ENCODE measurements around the gene CD200R1. TPM values are rescaled to one million over a fixed set of nuclear protein-coding genes. Genes with fewer than 3 reads are reported as not detected.

Gene CD200R1, protein sequence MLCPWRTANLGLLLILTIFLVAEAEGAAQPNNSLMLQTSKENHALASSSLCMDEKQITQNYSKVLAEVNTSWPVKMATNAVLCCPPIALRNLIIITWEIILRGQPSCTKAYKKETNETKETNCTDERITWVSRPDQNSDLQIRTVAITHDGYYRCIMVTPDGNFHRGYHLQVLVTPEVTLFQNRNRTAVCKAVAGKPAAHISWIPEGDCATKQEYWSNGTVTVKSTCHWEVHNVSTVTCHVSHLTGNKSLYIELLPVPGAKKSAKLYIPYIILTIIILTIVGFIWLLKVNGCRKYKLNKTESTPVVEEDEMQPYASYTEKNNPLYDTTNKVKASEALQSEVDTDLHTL
- polyA plus RNA-seq (ENCODE audit: low read depth in 6 of 6): 1 to 10 TPM in 3 of 6 donors, under 1 TPM in 2, not detected in 1; 0.52 to 3.8 (median 1.9) TPM

DNA sequence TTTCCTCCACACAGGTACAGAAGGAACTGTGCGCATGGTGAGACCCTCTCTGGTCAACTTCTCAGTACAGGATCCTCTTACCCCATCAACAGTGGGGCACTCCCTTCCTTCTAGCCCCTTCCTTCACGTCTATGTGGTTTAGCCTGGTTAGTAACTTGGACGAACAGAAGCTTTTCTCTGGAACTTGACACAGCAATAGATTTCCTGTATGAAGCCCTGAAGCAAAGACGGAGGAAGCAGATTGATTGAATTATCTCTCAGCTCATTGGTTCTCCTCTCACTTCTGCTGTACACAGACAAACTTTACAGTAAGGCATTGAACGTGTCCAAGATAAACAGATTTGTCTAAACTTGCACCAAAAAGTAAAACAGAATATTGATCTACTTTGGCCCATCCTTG is at the start of gene CD200R1:
Gene CD200R1 (minus strand): TSS at position 210 of the 400 bp plus-strand sequence. CDS start 246 bp downstream, outside the sequence.
- DNase-seq: peak; percentile 25
- peaks cover 55 to 60% (median 56%) of the 10 kb centered on the region in 3 donors for H3K4me1 Mint-ChIP-seq

DNA sequence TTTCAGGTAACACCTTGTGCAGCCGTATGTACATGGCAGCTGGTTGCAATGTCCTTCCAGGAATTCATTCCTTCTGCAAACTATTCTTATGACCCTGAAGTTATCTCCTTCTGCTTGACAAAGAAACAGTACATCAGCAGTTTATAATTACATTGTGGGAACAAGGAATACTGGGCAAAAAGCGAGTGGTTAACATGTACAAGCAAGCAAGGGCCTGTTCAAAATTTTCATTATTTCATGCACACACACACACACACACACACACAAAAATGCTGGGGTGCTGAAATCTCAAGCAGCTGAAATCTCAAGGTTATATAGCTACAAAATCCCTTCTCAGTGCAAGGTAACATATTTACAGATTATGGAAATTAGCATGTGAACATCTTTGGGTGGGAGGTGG is 46.6 kb upstream of the CD200R1 start:
- DNase-seq: no peak
- ATAC-seq (ENCODE audit: low read depth in 2 of 2): no peak
- Mint-ChIP-seq H3K27me3 (no peaks in the 10 kb centered on the region), H3K27ac (peak overlapping the region in 1 of 6 donors; percentile 96), H3K4me3 (peak overlapping the region in 2 of 8 donors; percentile 17 to 98), H3K9me3 (peaks cover 0 to 2% (median 0%) of the 10 kb centered on the region in 7 donors), H3K4me1 (peaks cover 31 to 45% (median 41%) of the 10 kb centered on the region in 3 donors), H3K36me3 (no peaks in the 10 kb centered on the region)

More for the DNA sequence above, at the start of gene CD200R1:
- Mint-ChIP-seq H3K4me3 (peak within 1 kb of the TSS; percentile 35 to 87 (median 74)), H3K27me3 (no peaks in the 10 kb centered on the region), H3K36me3 (no peaks in the 10 kb centered on the region), H3K9me3 (no peaks in the 10 kb centered on the region), H3K27ac (peak within 1 kb of the TSS; percentile 25 to 83 (median 44))
- peak; percentile 51 to 57 for ATAC-seq (ENCODE audit: low read depth in 2 of 2)

DNA sequence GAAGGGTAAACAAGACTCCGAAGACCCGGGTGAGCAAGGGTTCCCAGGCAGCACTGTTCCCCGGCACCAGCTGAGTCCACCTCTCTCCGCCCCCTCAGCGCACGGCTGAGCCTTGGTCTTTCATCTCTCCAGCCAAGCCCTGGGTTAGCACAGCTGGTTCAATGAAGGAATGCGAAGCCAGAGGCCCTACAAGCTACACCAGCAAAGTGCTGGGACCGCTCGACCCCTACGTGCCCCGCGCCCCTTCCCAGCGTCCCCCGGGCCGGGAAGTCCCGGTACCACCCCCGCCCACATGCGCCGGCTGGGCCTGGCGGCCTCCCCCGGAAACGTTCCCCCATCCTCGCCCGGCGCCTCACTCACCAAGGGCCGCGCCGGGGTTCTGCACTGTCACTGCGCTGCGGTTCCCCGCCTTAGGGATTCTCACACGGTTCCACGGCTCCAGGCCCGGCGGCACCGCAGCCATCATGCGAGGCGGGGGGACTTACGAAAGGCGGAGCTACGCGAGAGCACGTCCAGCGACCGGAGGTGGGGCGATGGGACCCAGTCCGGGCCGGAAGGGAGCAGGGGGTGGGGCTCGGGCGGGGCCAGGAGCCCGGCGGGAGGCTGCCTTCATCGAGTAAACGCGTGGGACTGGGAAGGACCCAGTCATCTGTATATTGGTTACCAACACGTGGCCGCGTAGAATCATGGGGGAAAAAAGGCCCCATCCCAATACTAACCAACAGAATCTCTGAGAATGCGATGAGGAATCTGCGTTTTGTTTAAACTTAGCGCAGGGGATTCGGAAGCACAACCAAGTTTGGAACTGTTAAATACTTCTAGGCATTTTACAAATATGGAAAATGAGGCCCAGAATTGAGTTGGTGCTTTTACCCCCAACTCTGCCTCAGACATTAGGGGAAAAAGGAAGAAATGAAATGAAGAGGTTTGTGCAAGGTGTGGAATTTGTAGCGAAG is 44.6 kb upstream of the CD200R1 start:
- peak overlapping the region; percentile 94 to 99 (median 96) for H3K27ac Mint-ChIP-seq
- peak; percentile 83 for DNase-seq
- ATAC-seq (ENCODE audit: low read depth in 2 of 2): peak; percentile 87 to 88
- H3K27me3 Mint-ChIP-seq: no peaks in the 10 kb centered on the region
- H3K9me3 Mint-ChIP-seq: peaks cover 0 to 2% (median 0%) of the 10 kb centered on the region in 7 donors
- H3K4me1 Mint-ChIP-seq: peaks cover 36 to 49% (median 45%) of the 10 kb centered on the region in 3 donors
- H3K4me3 Mint-ChIP-seq: peak overlapping the region; percentile 93 to 98 (median 96)
- no peaks in the 10 kb centered on the region for H3K36me3 Mint-ChIP-seq

DNA sequence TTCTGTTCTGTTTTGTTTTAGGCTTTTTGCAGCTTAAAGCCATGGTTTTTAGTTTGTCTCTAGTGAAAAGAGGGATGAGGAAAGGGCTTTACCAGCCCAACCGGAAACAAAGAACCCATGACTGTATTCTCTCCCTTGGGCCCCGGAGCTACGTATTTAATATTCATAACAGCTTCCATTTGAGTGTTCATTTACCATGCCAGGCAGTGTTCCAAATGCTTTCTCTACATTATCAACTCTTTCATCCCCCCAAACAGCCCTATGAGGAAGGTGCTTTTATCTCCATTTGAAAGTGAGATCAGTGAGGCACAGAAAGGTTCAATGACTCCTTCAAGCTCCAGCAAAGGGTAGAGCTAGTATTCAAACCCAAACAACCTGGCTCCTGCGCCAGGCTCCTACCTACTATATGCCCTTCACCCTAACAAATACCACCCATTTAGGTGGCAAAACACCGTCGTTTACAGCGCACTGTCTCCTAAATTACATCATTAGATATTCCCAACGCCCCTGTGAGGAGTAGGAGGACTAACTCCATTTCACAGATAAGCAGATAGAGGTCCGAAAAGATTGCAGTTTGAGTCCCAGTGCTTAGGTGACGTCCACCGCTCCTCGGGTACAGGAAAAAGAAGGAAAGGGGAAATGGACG is 43.8 kb upstream of the CD200R1 start:
- ATAC-seq (ENCODE audit: low read depth in 2 of 2): no peak
- Mint-ChIP-seq H3K9me3 (peaks cover 0 to 2% (median 0%) of the 10 kb centered on the region in 7 donors), H3K4me3 (peak overlapping the region; percentile 93 to 98 (median 96)), H3K27me3 (no peaks in the 10 kb centered on the region), H3K4me1 (peaks cover 38 to 52% (median 43%) of the 10 kb centered on the region in 3 donors), H3K27ac (peak overlapping the region; percentile 94 to 99 (median 96)), H3K36me3 (no peaks in the 10 kb centered on the region)
- DNase-seq: peak; percentile 6

DNA sequence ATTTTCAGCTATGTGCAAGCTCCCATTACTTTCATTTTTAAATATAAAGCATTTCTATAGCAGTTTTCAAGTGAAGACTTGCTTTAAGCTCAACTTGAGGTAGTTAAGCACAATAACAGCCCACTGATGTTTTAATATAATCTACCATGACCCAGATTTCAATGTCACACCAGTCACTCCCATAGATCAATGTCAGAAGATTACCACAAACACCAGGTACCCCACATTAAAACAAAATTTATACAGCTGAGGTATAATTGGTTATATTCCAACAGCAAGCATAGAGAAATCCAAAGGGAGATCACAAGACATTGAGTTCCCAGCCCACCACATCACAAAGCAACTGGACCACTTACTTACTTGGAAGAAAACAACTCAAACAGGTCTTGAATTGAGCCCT is 38.7 kb upstream of the CD200R1 start:
- Mint-ChIP-seq H3K27ac (peak overlapping the region in 4 of 6 donors; percentile 1 to 77 (median 42)), H3K27me3 (no peaks in the 10 kb centered on the region), H3K9me3 (no peaks in the 10 kb centered on the region), H3K36me3 (peaks cover 12 to 21% of the 10 kb centered on the region in 2 donors), H3K4me1 (peaks cover 16 to 27% (median 24%) of the 10 kb centered on the region in 3 donors), H3K4me3 (no peak overlapping the region)
- DNase-seq (no peak), ATAC-seq (ENCODE audit: low read depth in 2 of 2) (no peak)

DNA sequence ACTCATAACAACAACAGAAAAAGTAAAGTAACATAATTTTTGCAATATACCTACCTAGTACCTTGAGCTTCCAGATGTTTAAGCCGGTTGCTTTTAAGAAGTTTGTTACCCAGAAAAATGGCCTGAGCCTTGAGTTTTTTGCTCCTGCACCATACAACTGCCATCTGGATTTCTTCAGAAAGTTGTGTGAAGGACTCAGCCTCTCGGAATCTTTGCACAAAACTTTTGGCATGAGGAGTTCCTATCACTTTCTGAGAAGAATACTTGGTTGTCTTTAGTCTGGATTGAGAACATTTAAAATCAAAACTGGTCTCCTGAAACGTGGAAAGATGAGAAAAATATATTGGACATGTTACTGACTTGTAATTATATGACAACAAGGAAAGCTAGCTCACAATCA is 33.2 kb upstream of the CD200R1 start:
- Mint-ChIP-seq H3K27ac (peak overlapping the region in 2 of 6 donors; percentile 2 to 45), H3K4me1 (peaks cover 4 to 6% (median 6%) of the 10 kb centered on the region in 3 donors), H3K4me3 (no peak overlapping the region), H3K9me3 (no peaks in the 10 kb centered on the region), H3K36me3 (peaks cover 29 to 38% of the 10 kb centered on the region in 2 donors), H3K27me3 (no peaks in the 10 kb centered on the region)
- DNase-seq: no peak
- ATAC-seq (ENCODE audit: low read depth in 2 of 2): no peak

DNA sequence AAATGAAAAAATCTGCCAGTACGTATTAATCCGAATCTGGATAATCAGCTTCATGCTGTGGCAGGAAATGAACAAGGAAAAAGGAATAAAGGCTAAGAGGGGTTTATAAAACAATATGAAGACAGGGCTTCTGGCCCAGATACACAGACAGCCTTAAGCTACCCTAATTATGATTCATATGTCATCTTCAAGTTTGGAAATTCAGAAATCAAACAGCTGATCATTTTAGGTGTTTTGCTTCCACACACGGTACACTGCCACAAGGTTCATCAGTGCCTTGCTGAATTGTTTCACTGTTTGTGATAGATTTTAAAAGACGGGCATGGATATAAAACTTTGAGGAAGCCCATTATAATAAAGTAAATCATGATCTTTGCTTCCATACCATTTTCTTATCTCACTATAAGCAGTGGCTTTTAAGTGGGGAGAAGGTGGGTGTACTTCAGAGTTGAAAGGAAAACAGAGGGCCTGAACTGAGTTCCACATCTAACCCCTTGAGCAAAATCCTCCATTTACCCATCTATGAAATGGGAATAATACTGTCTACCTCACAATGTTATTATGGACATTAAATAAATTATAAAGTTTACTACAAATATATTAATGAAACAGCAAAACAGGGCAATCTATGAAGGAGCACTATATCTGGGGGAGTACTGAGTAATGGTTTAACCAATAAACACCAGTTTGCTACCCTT is 31.6 kb upstream of the CD200R1 start:
- ATAC-seq (ENCODE audit: low read depth in 2 of 2) (no peak), DNase-seq (no peak)
- H3K4me3 Mint-ChIP-seq: no peak overlapping the region
- H3K4me1 Mint-ChIP-seq: peaks cover 6 to 10% (median 7%) of the 10 kb centered on the region in 3 donors
- H3K27ac Mint-ChIP-seq: no peak overlapping the region
- no peaks in the 10 kb centered on the region for H3K9me3 Mint-ChIP-seq
- no peaks in the 10 kb centered on the region for H3K27me3 Mint-ChIP-seq
- H3K36me3 Mint-ChIP-seq: peaks cover 29 to 33% of the 10 kb centered on the region in 2 donors

DNA sequence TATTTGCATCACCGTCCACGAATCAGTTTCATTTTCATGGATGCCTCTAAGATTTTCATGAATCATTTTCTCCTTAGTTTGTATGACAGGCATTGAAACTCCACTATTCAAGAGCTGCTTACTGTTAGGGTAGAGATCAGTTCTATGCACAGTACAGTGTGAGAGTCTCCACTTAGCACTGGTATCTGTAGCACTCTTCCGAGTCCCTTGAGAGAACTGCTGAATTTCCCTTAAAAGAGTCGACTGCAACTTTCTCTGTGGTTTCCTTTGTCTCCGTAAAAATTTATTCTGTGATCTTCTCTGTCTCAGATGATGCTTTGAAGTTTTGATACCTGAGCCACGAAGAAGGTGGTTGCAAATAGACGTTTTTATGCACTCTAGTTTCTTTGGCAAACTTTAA is 30.7 kb upstream of the CD200R1 start:
- Mint-ChIP-seq H3K36me3 (peaks cover 29 to 31% of the 10 kb centered on the region in 2 donors), H3K27ac (peak overlapping the region in 5 of 6 donors; percentile 33 to 55 (median 49)), H3K9me3 (no peaks in the 10 kb centered on the region), H3K4me3 (no peak overlapping the region), H3K27me3 (no peaks in the 10 kb centered on the region), H3K4me1 (peaks cover 4 to 10% (median 6%) of the 10 kb centered on the region in 3 donors)
- ATAC-seq (ENCODE audit: low read depth in 2 of 2) (no peak), DNase-seq (no peak)

DNA sequence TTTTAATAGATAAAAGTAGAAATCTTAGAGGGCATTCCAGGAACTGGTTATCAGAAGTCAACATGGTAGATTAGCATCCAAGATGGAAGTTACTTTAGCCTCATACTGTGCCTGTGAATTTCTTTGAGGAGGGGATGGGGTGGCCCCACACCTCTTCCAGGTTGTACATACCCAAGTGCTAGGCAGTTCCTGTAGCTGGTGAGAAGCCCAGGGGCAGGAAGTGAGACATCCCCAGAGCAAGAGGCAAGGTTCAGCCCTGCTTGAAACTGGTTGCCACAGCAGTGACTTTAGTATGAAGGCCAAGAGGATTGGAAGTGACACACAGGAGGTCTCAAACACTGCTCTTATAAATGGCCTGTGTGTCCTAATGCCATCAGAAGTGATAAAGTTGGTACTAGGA is 27.8 kb upstream of the CD200R1 start:
- Mint-ChIP-seq H3K9me3 (no peaks in the 10 kb centered on the region), H3K27me3 (no peaks in the 10 kb centered on the region), H3K36me3 (peaks cover 22 to 25% of the 10 kb centered on the region in 2 donors), H3K4me3 (no peak overlapping the region), H3K4me1 (peaks cover 2 to 8% (median 4%) of the 10 kb centered on the region in 3 donors), H3K27ac (peak overlapping the region in 4 of 6 donors; percentile 22 to 84 (median 52))
- no peak for DNase-seq
- ATAC-seq (ENCODE audit: low read depth in 2 of 2): no peak

DNA sequence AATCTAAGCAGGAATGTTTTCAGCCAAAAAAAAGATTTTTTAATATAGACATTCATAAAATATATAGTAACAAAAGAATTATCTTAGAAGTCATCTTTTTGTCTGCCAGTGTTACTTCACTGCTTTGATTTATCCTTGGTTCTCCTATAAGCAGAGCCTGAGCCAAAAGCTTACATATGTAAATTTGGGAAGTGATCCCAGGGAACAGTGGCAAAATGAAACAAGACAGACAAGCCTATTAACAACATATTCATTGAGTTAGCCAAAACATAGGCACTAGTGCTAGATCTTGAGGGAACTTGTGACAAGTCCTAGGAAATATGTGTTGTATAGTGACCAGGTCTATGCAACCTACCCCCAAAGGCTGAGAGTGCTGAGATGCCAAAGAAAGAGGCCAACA is 27.1 kb upstream of the CD200R1 start:
- Mint-ChIP-seq H3K36me3 (peaks cover 17 to 25% of the 10 kb centered on the region in 2 donors), H3K4me1 (peaks cover 0 to 5% (median 4%) of the 10 kb centered on the region in 3 donors), H3K27ac (peak overlapping the region in 3 of 6 donors; percentile 22 to 84 (median 43)), H3K27me3 (no peaks in the 10 kb centered on the region), H3K4me3 (no peak overlapping the region), H3K9me3 (no peaks in the 10 kb centered on the region)
- DNase-seq (no peak), ATAC-seq (ENCODE audit: low read depth in 2 of 2) (no peak)

DNA sequence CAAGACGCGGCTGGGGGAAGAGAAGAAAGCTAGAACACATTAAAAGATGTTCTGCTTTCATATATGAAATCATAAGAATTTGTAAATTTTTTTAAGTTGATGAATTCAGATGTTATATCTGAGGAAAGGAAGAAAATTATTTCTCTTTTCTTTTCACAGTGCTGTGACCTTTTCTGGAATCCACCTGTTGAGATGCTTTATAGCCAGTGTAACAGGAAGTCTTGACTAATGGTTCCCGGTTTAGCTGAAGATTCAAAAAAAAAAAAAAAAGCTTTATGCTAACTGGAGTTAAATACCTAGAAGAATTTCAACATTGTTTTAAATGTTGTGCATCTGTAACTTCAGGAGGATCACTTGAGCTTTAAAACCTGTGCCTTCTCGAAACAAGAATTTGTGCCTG is 25.8 kb upstream of the CD200R1 start:
- Mint-ChIP-seq H3K9me3 (no peaks in the 10 kb centered on the region), H3K27ac (peak overlapping the region in 4 of 6 donors; percentile 2 to 84 (median 42)), H3K36me3 (peaks cover 14 to 20% of the 10 kb centered on the region in 2 donors), H3K27me3 (no peaks in the 10 kb centered on the region), H3K4me1 (peaks cover 0 to 5% (median 4%) of the 10 kb centered on the region in 3 donors), H3K4me3 (no peak overlapping the region)
- no peak for DNase-seq
- no peak for ATAC-seq (ENCODE audit: low read depth in 2 of 2)

DNA sequence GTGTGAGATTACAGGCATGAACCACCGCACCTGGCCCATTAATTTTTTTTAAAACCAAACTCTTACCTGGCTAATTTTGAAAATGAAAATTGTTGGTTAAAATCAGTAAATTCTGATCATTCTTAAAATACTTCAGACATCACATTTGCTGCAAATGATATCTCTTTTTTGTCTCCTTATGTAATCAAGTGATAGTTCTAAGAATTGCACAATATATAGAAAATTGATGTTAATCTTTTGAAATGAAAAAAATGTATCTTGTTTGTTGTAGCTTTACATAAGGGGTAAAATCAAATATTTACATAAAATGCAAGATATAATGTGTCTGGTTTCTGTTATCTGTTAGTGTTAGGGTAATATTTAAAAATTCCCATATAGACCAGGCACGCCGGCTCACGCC is 20.9 kb upstream of the CD200R1 start:
- Mint-ChIP-seq H3K36me3 (peaks cover 5 to 18% of the 10 kb centered on the region in 2 donors), H3K4me1 (peaks cover 16 to 22% (median 19%) of the 10 kb centered on the region in 3 donors), H3K27ac (no peak overlapping the region), H3K4me3 (no peak overlapping the region), H3K9me3 (no peaks in the 10 kb centered on the region), H3K27me3 (no peaks in the 10 kb centered on the region)
- ATAC-seq (ENCODE audit: low read depth in 2 of 2) (no peak), DNase-seq (no peak)
